ENCODE data around the gene R3HCC1L.

The R3HCC1L gene

DNA sequence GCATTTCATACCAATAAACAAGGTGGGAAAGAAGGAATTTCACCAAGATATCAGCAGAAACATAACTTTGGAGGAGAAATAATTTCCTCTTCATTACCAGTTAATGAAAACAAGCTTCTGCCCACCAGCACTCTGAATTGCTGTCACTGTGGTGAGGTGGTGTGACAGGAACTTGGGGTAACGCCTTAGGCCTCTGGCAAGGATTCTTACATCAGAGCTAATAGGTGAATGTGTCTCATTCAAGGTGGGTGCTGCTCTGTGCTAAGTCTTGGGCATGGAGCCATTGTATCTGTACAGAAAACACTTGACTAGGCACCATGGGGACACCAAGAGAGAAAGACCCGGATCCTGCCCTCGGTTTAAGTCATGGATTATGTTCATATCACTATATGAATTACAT is 141.9 kb downstream of the R3HCC1L start:
- ChIA-PET CTCF (interaction anchor here (0.7 kb wide), 2 partner anchors 50 to 106 kb away, joined by 3 read pairs; no protein-coding TSS in a partner anchor), POLR2A (no interaction called here)
- no peak overlapping the region for H3K27ac ChIP-seq (ENCODE audit: extremely low read depth, low read depth, low read length)
- no peaks in the 10 kb centered on the region for H3K9me3 ChIP-seq (ENCODE audit: control insufficient read depth, insufficient read depth, low read depth, low read length)
- H3K4me1 ChIP-seq (ENCODE audit: control insufficient read depth, insufficient read depth, low read length), result no peaks in the 10 kb centered on the region
- TF ChIP-seq ZNF670 (tag by site-specific recombination; IDR thresholded peaks at IDR 0.05; ENCODE audit: low read depth) (no peak), ZSCAN16 (tag by site-specific recombination; IDR thresholded peaks at IDR 0.05) (no peak), ZNF621 (tag by site-specific recombination; IDR thresholded peaks at IDR 0.05) (no peak), ZBTB20 (tag by site-specific recombination; IDR thresholded peaks at IDR 0.05) (no peak), ZNF792 (tag by site-specific recombination; IDR thresholded peaks at IDR 0.05) (no peak), OSR2 (tag by site-specific recombination; IDR thresholded peaks at IDR 0.05) (no peak), ZNF510 (tag by site-specific recombination; IDR thresholded peaks at IDR 0.05; ENCODE audit: insufficient replicate concordance) (no peak), ZXDB (tag by site-specific recombination; IDR thresholded peaks at IDR 0.05) (no peak)
- TF ChIP-seq, protein P1, sequence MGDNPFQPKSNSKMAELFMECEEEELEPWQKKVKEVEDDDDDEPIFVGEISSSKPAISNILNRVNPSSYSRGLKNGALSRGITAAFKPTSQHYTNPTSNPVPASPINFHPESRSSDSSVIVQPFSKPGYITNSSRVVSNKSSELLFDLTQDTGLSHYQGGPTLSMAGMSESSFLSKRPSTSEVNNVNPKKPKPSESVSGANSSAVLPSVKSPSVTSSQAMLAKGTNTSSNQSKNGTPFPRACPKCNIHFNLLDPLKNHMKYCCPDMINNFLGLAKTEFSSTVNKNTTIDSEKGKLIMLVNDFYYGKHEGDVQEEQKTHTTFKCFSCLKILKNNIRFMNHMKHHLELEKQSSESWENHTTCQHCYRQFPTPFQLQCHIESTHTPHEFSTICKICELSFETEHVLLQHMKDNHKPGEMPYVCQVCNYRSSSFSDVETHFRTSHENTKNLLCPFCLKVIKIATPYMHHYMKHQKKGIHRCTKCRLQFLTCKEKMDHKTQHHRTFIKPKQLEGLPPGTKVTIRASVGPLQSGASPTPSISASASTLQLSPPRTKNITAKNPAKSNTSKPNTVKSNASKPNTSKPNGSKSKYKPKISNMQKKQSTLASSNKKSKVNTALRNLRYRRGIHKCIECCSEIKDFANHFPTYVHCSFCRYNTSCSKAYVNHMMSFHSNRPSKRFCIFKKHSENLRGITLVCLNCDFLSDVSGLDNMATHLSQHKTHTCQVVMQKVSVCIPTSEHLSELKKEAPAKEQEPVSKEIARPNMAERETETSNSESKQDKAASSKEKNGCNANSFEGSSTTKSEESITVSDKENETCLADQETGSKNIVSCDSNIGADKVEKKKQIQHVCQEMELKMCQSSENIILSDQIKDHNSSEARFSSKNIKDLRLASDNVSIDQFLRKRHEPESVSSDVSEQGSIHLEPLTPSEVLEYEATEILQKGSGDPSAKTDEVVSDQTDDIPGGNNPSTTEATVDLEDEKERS (tag by site-specific recombination; IDR thresholded peaks at IDR 0.05), result no peak
- TF ChIP-seq, protein P2, sequence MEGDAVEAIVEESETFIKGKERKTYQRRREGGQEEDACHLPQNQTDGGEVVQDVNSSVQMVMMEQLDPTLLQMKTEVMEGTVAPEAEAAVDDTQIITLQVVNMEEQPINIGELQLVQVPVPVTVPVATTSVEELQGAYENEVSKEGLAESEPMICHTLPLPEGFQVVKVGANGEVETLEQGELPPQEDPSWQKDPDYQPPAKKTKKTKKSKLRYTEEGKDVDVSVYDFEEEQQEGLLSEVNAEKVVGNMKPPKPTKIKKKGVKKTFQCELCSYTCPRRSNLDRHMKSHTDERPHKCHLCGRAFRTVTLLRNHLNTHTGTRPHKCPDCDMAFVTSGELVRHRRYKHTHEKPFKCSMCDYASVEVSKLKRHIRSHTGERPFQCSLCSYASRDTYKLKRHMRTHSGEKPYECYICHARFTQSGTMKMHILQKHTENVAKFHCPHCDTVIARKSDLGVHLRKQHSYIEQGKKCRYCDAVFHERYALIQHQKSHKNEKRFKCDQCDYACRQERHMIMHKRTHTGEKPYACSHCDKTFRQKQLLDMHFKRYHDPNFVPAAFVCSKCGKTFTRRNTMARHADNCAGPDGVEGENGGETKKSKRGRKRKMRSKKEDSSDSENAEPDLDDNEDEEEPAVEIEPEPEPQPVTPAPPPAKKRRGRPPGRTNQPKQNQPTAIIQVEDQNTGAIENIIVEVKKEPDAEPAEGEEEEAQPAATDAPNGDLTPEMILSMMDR (tag by site-specific recombination; IDR thresholded peaks at IDR 0.05), result no peak
- H3K36me3 ChIP-seq (ENCODE audit: control insufficient read depth in 2 of 2, insufficient read depth in 1 of 2, low read length in 2 of 2), result no peaks in the 10 kb centered on the region
- H3K4me3 ChIP-seq (ENCODE audit: low read depth, low read length), result no peak overlapping the region

DNA sequence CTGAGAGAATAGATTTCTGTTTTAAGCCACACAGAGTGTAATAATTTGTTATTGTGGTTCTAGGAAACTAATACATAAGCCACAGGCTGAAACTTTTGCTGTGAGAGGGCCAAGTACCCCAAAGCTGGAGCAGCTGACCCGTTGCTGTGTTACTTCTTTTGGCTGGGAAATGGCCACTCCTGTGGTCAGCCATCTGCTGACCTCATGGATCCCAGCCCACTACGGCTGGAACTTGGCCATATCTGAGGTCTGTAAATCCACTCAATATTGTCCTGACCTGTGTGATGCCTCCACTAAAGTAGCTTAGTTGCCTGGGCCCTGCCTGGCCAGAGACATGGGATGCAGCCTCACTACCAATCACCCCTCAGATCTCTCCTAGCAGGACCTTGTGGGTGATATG is 151.0 kb downstream of the R3HCC1L start:
- Histone ChIP-seq H3K4me1 (ENCODE audit: control insufficient read depth, insufficient read depth, low read length) (no peaks in the 10 kb centered on the region), H3K4me3 (ENCODE audit: low read depth, low read length) (no peak overlapping the region), H3K9me3 (ENCODE audit: control insufficient read depth, insufficient read depth, low read depth, low read length) (no peaks in the 10 kb centered on the region), H3K27ac (ENCODE audit: extremely low read depth, low read depth, low read length) (no peak overlapping the region), H3K36me3 (ENCODE audit: control insufficient read depth in 2 of 2, insufficient read depth in 1 of 2, low read length in 2 of 2) (no peaks in the 10 kb centered on the region)
- POLR2A ChIA-PET, result no interaction called here
- CTCF ChIA-PET, result interaction anchor here (0.6 to 2.1 kb wide), 2 partner anchors 24 to 42 kb away, joined by 3 to 5 read pairs; no protein-coding TSS in a partner anchor
- no peak for TF ChIP-seq ZNF302 (tag by site-specific recombination; IDR thresholded peaks at IDR 0.05; ENCODE audit: low read depth)
- no peak for TF ChIP-seq ZFP41 (tag by site-specific recombination; IDR thresholded peaks at IDR 0.05; ENCODE audit: borderline replicate concordance)
- TF ChIP-seq ZNF558 (tag by site-specific recombination; IDR thresholded peaks at IDR 0.05), result no peak
- TF ChIP-seq GFI1B (tag by site-specific recombination; IDR thresholded peaks at IDR 0.05), result no peak
- no peak for TF ChIP-seq ZNF223 (tag by site-specific recombination; IDR thresholded peaks at IDR 0.05)
- TF ChIP-seq, protein P3, sequence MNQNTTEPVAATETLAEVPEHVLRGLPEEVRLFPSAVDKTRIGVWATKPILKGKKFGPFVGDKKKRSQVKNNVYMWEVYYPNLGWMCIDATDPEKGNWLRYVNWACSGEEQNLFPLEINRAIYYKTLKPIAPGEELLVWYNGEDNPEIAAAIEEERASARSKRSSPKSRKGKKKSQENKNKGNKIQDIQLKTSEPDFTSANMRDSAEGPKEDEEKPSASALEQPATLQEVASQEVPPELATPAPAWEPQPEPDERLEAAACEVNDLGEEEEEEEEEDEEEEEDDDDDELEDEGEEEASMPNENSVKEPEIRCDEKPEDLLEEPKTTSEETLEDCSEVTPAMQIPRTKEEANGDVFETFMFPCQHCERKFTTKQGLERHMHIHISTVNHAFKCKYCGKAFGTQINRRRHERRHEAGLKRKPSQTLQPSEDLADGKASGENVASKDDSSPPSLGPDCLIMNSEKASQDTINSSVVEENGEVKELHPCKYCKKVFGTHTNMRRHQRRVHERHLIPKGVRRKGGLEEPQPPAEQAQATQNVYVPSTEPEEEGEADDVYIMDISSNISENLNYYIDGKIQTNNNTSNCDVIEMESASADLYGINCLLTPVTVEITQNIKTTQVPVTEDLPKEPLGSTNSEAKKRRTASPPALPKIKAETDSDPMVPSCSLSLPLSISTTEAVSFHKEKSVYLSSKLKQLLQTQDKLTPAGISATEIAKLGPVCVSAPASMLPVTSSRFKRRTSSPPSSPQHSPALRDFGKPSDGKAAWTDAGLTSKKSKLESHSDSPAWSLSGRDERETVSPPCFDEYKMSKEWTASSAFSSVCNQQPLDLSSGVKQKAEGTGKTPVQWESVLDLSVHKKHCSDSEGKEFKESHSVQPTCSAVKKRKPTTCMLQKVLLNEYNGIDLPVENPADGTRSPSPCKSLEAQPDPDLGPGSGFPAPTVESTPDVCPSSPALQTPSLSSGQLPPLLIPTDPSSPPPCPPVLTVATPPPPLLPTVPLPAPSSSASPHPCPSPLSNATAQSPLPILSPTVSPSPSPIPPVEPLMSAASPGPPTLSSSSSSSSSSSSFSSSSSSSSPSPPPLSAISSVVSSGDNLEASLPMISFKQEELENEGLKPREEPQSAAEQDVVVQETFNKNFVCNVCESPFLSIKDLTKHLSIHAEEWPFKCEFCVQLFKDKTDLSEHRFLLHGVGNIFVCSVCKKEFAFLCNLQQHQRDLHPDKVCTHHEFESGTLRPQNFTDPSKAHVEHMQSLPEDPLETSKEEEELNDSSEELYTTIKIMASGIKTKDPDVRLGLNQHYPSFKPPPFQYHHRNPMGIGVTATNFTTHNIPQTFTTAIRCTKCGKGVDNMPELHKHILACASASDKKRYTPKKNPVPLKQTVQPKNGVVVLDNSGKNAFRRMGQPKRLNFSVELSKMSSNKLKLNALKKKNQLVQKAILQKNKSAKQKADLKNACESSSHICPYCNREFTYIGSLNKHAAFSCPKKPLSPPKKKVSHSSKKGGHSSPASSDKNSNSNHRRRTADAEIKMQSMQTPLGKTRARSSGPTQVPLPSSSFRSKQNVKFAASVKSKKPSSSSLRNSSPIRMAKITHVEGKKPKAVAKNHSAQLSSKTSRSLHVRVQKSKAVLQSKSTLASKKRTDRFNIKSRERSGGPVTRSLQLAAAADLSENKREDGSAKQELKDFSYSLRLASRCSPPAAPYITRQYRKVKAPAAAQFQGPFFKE (tag by site-specific recombination; IDR thresholded peaks at IDR 0.05; ENCODE audit: borderline replicate concordance), result no peak
- TF ChIP-seq ZNF768 (tag by site-specific recombination; IDR thresholded peaks at IDR 0.05), result no peak
- no peak for TF ChIP-seq ZBTB17 (tag by site-specific recombination; IDR thresholded peaks at IDR 0.05)
- TF ChIP-seq ZNF529 (tag by site-specific recombination; IDR thresholded peaks at IDR 0.05; ENCODE audit: insufficient replicate concordance), result no peak
- no peak for TF ChIP-seq ZNF292 (tag by site-specific recombination; IDR thresholded peaks at IDR 0.05; ENCODE audit: borderline replicate concordance, low read depth)
- no peak for TF ChIP-seq ZNF366 (tag by site-specific recombination; conservative IDR thresholded peaks at IDR 0.05)
- TF ChIP-seq ZBTB1 (tag by site-specific recombination; IDR thresholded peaks at IDR 0.05), result no peak
- TF ChIP-seq BCL11A (tag by site-specific recombination; IDR thresholded peaks at IDR 0.05; ENCODE audit: low read depth), result no peak
- TF ChIP-seq WT1 (tag by site-specific recombination; IDR thresholded peaks at IDR 0.05), result no peak
- no peak for TF ChIP-seq ZSCAN16 (tag by site-specific recombination; IDR thresholded peaks at IDR 0.05)
- TF ChIP-seq GLIS2 (tag by site-specific recombination; IDR thresholded peaks at IDR 0.05), result no peak
- TF ChIP-seq ZNF670 (tag by site-specific recombination; IDR thresholded peaks at IDR 0.05; ENCODE audit: low read depth), result no peak
- no peak for TF ChIP-seq ZNF354C (tag by site-specific recombination; IDR thresholded peaks at IDR 0.05; ENCODE audit: borderline replicate concordance, low read depth)

Data from HEK293 (cell line).